HepG2 (cell line): Measurements from ENCODE around the gene DIO1. TPM values are rescaled to one million over a fixed set of nuclear protein-coding genes. Genes with fewer than 3 reads are reported as not detected.

ENCODE experiments used
- AGO2 ChIP-seq: fragments of 200-400 bp; formaldehyde crosslinking; optimal IDR thresholded peaks from 2 replicates; pipeline ENCODE3; 2017; ENCODE audit warnings: mild to moderate bottlenecking, low read depth, low read length, moderate library complexity
- FOSL2 ChIP-seq: sonication (generic); formaldehyde crosslinking; IDR thresholded peaks from 2 replicates; pipeline ENCODE4 v1.4.0; 2020; ENCODE audit warnings: missing genetic modification reagents
- GFI1 ChIP-seq: sonication (generic); formaldehyde crosslinking; IDR thresholded peaks from 2 replicates; pipeline ENCODE4 v1.5.0; 2020; ENCODE audit warnings: missing genetic modification reagents, mild to moderate bottlenecking, borderline replicate concordance
- HOMEZ ChIP-seq: IDR thresholded peaks from 2 replicates; pipeline ENCODE4 v1.6.1; 2016; ENCODE audit warnings: low read depth
- KDM2A ChIP-seq: sonication (generic); formaldehyde crosslinking; IDR thresholded peaks from 2 replicates; pipeline ENCODE4 v1.4.0; 2020; ENCODE audit warnings: low read depth, missing genetic modification reagents, borderline replicate concordance
- MBD4 ChIP-seq: IDR thresholded peaks from 2 replicates; pipeline ENCODE4 v1.6.1; 2012; ENCODE audit warnings: low read length, inconsistent platforms, borderline replicate concordance
- MTA1 ChIP-seq: sonication (generic); formaldehyde crosslinking; IDR thresholded peaks from 2 replicates; pipeline ENCODE4 v1.4.0; 2020; ENCODE audit warnings: missing genetic modification reagents, mild to moderate bottlenecking, borderline replicate concordance
- PHF20 ChIP-seq: sonication (generic); formaldehyde crosslinking; IDR thresholded peaks from 2 replicates; pipeline ENCODE4 v1.5.0; 2020; ENCODE audit warnings: mild to moderate bottlenecking, missing genetic modification reagents
- SIN3A ChIP-seq: IDR thresholded peaks from 2 replicates; pipeline ENCODE4 v1.6.1; 2011; ENCODE audit warnings: low read depth, mild to moderate bottlenecking, control low read depth, low read length, borderline replicate concordance
- SIX4 ChIP-seq: sonication (generic); formaldehyde crosslinking; IDR thresholded peaks from 2 replicates; pipeline ENCODE4 v1.4.0; 2020; ENCODE audit warnings: missing genetic modification reagents
- SOX5 ChIP-seq: IDR thresholded peaks from 2 replicates; pipeline ENCODE4 v1.6.1; 2016; ENCODE audit warnings: borderline replicate concordance
- STAT5B ChIP-seq: sonication (generic); formaldehyde crosslinking; IDR thresholded peaks from 2 replicates; pipeline ENCODE4 v1.4.0; 2020; ENCODE audit warnings: missing genetic modification reagents
- ZBTB7B ChIP-seq: sonication (generic); formaldehyde crosslinking; IDR thresholded peaks from 2 replicates; pipeline ENCODE4 v1.4.0; 2020; ENCODE audit warnings: missing genetic modification reagents
- ZFX ChIP-seq: sonication (generic); formaldehyde crosslinking; IDR thresholded peaks from 2 replicates; pipeline ENCODE4 v1.4.0; 2020; ENCODE audit warnings: mild to moderate bottlenecking, low read depth, missing genetic modification reagents, moderate library complexity
- ZNF383 ChIP-seq: sonication (generic); formaldehyde crosslinking; IDR thresholded peaks from 2 replicates; pipeline ENCODE4 v1.4.0; 2020; ENCODE audit warnings: missing genetic modification reagents, mild to moderate bottlenecking, borderline replicate concordance
- ZNF530 ChIP-seq: sonication (generic); formaldehyde crosslinking; IDR thresholded peaks from 2 replicates; pipeline ENCODE4 v1.5.0; 2020; ENCODE audit warnings: low read depth, mild to moderate bottlenecking, missing genetic modification reagents
- ZNF790 ChIP-seq: sonication (generic); formaldehyde crosslinking; IDR thresholded peaks from 2 replicates; pipeline ENCODE4 v1.8.0; 2022; ENCODE audit warnings: missing genetic modification reagents, mild to moderate bottlenecking, borderline replicate concordance
- polyA plus RNA-seq, 8 experiments: library from polyadenylated mRNA; depleted of rRNA in 3 of 8; stranded (reverse) in 7 of 8; unstranded in 1 of 8; fragments of >200 nt; fragmentation: Illumina TruSeq in 4 of 8; extraction: Trizol in 4 of 8; gene quantifications; 2 replicates each; pipeline versions ENCODE4 v1.2.1 to v1.2.3, GENCODE V29; 2011 to 2016; ENCODE audit warnings: low read depth in 4 of 8, missing spikeins in 1 of 8, mixed read lengths in 1 of 8; ENCODE audit not compliant: insufficient read depth in 1 of 8
- total RNA-seq, 5 experiments: library from RNA; depleted of rRNA; stranded (reverse); fragments of >200 nt; fragmentation: Illumina TruSeq; extraction: Trizol; gene quantifications; 2 replicates each; pipeline ENCODE4 v1.2.3, GENCODE V29; 2016; ENCODE audit warnings: low read depth in 1 of 5
- TF ChIP-seq, protein P1 (sequence below): sonication (generic); formaldehyde crosslinking; IDR thresholded peaks from 2 replicates; pipeline ENCODE4 v1.4.0; 2020; ENCODE audit warnings: missing genetic modification reagents
- TF ChIP-seq, protein P2 (sequence below): sonication (generic); formaldehyde crosslinking; IDR thresholded peaks from 2 replicates; pipeline ENCODE4 v1.4.0; 2020; ENCODE audit warnings: missing genetic modification reagents

DIO1 gene
- total and polyA plus RNA-seq, 2 of the 13 experiments (the other 11 are each of a cell fraction or from before 2014, with no cell fraction given), result 13.5 to 45.6 TPM

DNA sequence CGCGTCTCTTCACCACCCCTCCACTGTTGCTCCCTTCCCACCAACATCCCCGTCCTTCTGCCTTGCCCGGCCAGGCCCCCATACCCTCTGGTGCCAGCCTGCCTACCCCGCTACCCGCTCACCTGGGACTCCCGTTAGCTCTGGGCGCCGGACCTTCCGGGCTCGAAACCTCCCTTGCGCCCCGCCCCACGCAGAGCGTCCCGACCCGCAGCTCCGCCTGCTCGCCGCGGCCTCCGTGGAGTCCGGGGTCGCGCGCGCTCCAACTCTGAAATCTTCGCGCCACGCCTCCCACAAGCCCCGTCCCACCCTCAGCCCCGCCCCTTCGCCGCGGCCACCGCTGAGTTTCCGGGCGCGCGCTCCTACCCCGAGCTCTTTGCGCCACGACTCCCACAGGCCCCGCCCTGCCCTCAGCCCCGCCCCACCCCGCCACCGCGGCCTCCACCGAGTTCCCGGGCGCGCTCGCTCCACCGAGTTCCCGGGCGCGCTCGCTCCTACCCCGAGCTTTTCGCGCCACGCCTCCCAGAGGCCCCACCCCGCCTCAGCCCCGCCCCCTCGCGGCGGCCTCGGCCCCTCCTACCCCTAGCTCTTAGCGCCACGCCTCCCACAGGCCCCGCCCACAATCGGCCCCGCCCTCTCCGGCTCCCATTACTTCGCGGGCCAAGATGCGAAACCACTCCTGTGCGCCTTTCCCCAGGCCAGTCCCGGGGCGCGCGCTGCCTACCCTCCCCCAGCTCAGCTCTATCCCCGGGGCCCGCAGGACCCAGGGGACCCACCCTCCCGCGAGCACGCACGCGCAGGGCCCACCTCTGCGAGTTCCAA is 51.7 kb downstream of the DIO1 start, which contains the start of gene IFT25 (continued):
- TF ChIP-seq, protein P1, sequence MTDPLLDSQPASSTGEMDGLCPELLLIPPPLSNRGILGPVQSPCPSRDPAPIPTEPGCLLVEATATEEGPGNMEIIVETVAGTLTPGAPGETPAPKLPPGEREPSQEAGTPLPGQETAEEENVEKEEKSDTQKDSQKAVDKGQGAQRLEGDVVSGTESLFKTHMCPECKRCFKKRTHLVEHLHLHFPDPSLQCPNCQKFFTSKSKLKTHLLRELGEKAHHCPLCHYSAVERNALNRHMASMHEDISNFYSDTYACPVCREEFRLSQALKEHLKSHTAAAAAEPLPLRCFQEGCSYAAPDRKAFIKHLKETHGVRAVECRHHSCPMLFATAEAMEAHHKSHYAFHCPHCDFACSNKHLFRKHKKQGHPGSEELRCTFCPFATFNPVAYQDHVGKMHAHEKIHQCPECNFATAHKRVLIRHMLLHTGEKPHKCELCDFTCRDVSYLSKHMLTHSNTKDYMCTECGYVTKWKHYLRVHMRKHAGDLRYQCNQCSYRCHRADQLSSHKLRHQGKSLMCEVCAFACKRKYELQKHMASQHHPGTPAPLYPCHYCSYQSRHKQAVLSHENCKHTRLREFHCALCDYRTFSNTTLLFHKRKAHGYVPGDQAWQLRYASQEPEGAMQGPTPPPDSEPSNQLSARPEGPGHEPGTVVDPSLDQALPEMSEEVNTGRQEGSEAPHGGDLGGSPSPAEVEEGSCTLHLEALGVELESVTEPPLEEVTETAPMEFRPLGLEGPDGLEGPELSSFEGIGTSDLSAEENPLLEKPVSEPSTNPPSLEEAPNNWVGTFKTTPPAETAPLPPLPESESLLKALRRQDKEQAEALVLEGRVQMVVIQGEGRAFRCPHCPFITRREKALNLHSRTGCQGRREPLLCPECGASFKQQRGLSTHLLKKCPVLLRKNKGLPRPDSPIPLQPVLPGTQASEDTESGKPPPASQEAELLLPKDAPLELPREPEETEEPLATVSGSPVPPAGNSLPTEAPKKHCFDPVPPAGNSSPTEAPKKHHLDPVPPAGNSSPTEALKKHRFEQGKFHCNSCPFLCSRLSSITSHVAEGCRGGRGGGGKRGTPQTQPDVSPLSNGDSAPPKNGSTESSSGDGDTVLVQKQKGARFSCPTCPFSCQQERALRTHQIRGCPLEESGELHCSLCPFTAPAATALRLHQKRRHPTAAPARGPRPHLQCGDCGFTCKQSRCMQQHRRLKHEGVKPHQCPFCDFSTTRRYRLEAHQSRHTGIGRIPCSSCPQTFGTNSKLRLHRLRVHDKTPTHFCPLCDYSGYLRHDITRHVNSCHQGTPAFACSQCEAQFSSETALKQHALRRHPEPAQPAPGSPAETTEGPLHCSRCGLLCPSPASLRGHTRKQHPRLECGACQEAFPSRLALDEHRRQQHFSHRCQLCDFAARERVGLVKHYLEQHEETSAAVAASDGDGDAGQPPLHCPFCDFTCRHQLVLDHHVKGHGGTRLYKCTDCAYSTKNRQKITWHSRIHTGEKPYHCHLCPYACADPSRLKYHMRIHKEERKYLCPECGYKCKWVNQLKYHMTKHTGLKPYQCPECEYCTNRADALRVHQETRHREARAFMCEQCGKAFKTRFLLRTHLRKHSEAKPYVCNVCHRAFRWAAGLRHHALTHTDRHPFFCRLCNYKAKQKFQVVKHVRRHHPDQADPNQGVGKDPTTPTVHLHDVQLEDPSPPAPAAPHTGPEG (CRISPR knock-in tag), result no peak
- TF ChIP-seq STAT5B (no peak), SOX5 (CRISPR knock-in tag) (no peak), PHF20 (CRISPR knock-in tag) (0 out of 2 replicates have a peak, but pooled peaks have one; percentile 31), ZNF383 (CRISPR knock-in tag) (no peak), SIX4 (CRISPR knock-in tag) (peak; percentile 40; the same call in 1 of the 2 replicates), KDM2A (peak; percentile 79; the same call in 1 of the 2 replicates), GFI1 (CRISPR knock-in tag) (no peak), ZFX (CRISPR knock-in tag) (peak; percentile 91), AGO2 (peak; percentile 4), ZNF530 (CRISPR knock-in tag) (0 out of 2 replicates have a peak, but pooled peaks have one; percentile 41), FOSL2 (CRISPR knock-in tag) (0 out of 2 replicates have a peak, but pooled peaks have one; percentile 24), SIN3A (peak; percentile 69; the same call in 1 of the 2 replicates), MBD4 (no peak), ZNF790 (no peak), MTA1 (peak; percentile 75; the same call in 1 of the 2 replicates), ZBTB7B (CRISPR knock-in tag) (no peak; the same call in none of the 2 replicates), HOMEZ (CRISPR knock-in tag) (no peak)
- TF ChIP-seq, protein P2, sequence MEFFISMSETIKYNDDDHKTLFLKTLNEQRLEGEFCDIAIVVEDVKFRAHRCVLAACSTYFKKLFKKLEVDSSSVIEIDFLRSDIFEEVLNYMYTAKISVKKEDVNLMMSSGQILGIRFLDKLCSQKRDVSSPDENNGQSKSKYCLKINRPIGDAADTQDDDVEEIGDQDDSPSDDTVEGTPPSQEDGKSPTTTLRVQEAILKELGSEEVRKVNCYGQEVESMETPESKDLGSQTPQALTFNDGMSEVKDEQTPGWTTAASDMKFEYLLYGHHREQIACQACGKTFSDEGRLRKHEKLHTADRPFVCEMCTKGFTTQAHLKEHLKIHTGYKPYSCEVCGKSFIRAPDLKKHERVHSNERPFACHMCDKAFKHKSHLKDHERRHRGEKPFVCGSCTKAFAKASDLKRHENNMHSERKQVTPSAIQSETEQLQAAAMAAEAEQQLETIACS, result peak; percentile 89
